ENCODE measurements around the gene DIRAS2. TPM values are rescaled to one million over a fixed set of nuclear protein-coding genes. Genes with fewer than 3 reads are reported as not detected.

Gene DIRAS2
- polyA plus RNA-seq, 3 donors, result not detected

DNA sequence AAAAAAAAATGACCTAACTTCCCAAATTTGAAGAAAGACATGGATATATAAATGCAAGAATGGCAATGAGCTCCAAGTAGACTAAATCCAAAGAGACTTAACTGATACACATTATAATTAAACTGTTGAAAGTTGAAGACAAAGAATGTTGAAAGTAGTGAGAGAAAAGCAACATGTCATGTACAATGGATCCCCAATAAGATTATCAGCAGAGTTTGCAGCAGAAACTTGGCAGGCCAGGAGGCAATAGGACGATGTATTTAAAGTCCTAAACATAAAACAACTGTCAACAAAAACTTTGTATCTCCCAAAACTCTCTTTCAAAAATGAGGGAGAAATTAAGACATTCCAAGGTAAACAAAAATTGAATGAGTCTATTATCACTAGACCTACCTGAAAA is 8.6 kb upstream of the DIRAS2 start:
- no peaks in the 10 kb centered on the region for H3K79me2 ChIP-seq (ENCODE audit: insufficient read depth, low read length)

DNA sequence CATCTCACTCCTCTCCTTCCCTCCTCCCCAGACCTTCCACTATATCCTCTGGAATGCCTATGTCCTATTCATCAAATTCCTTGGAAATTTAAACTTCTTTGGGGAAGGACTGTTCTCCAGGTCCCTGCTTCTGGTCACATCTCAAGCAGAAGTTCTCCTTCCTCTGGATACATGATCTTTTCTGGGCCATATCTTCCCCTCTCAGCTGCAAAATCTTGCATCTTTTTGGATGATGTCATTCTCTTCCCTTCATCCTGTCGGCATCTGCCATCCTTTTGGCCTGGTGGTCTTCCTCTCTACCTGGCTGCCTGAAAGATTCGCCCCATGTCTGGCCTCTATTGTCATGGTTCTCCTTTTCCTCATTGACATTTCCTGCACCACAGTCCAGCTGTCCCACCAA is 5.2 kb upstream of the DIRAS2 start:
- peaks cover 25 to 29% of the 10 kb centered on the region in 2 donors for H3K27me3 ChIP-seq (ENCODE audit: control insufficient read depth in 2 of 2, insufficient read depth in 2 of 2, low read length in 2 of 2)
- peaks cover 3 to 4% of the 10 kb centered on the region in 2 donors for H3K4me1 ChIP-seq (ENCODE audit: control insufficient read depth in 1 of 2, insufficient read depth in 2 of 2, low read length in 2 of 2)
- peaks cover 19 to 44% (median 43%) of the 10 kb centered on the region in 3 donors for H3K27me3 Mint-ChIP-seq (ENCODE audit: low read depth in 3 of 3)
- peaks cover 0 to 1% of the 10 kb centered on the region in 2 donors for H3K36me3 Mint-ChIP-seq
- intact Hi-C loops (cut with micrococcal nuclease), result no loop called here
- 77% methylated on average over 2 of the region's 2 CpGs for WGBS (ENCODE audit: insufficient coverage)
- H3K36me3 ChIP-seq (replicated peaks in 1 of 2; ENCODE audit: control insufficient read depth in 1 of 2, insufficient read depth in 2 of 2, low read length in 2 of 2), result no peaks in the 10 kb centered on the region
- H3K9me3 Mint-ChIP-seq, result peaks cover 10 to 22% (median 15%) of the 10 kb centered on the region in 7 donors
- no peak overlapping the region for H3K4me3 Mint-ChIP-seq
- no peaks in the 10 kb centered on the region for H3K79me2 ChIP-seq (ENCODE audit: insufficient read depth, low read length)
- H3K4me2 ChIP-seq (replicated peaks; ENCODE audit: extremely low read depth, low read length, poor library complexity, severe bottlenecking), result no peak overlapping the region
- H3K4me1 Mint-ChIP-seq, result peaks cover 4% of the 10 kb centered on the region
- H3K4me3 ChIP-seq (replicated peaks in 1 of 3; ENCODE audit: low read depth in 2 of 3, low read length in 3 of 3), result no peak overlapping the region
- no peak overlapping the region for H2AFZ ChIP-seq (ENCODE audit: insufficient read depth, low read depth, low read length, poor library complexity, severe bottlenecking)
- no peaks in the 10 kb centered on the region for H4K20me1 ChIP-seq (ENCODE audit: insufficient read depth, low read length)
- H3K27ac ChIP-seq (ENCODE audit: low read depth in 1 of 2, low read length in 2 of 2), result no peak overlapping the region
- H3K9ac ChIP-seq (ENCODE audit: insufficient read depth, low read length, poor library complexity, severe bottlenecking), result no peak overlapping the region
- peak overlapping the region in 1 of 7 donors; percentile 31 for H3K27ac Mint-ChIP-seq
- TF ChIP-seq, protein P1, sequence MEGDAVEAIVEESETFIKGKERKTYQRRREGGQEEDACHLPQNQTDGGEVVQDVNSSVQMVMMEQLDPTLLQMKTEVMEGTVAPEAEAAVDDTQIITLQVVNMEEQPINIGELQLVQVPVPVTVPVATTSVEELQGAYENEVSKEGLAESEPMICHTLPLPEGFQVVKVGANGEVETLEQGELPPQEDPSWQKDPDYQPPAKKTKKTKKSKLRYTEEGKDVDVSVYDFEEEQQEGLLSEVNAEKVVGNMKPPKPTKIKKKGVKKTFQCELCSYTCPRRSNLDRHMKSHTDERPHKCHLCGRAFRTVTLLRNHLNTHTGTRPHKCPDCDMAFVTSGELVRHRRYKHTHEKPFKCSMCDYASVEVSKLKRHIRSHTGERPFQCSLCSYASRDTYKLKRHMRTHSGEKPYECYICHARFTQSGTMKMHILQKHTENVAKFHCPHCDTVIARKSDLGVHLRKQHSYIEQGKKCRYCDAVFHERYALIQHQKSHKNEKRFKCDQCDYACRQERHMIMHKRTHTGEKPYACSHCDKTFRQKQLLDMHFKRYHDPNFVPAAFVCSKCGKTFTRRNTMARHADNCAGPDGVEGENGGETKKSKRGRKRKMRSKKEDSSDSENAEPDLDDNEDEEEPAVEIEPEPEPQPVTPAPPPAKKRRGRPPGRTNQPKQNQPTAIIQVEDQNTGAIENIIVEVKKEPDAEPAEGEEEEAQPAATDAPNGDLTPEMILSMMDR (IDR thresholded peaks at IDR 0.05), result no peak
- H3K9me3 ChIP-seq (replicated peaks in 1 of 2; ENCODE audit: control insufficient read depth in 1 of 2, insufficient read depth in 1 of 2, low read length in 2 of 2), result peaks cover 2 to 14% of the 10 kb centered on the region in 2 donors
- DNase-seq, result no peak

More for the DNA sequence above, 8.6 kb upstream of the DIRAS2 start:
- H3K4me1 ChIP-seq (ENCODE audit: control insufficient read depth in 1 of 2, insufficient read depth in 2 of 2, low read length in 2 of 2), result no peaks in the 10 kb centered on the region
- Mint-ChIP-seq H3K36me3 (no peaks in the 10 kb centered on the region), H3K27ac (no peak overlapping the region), H3K9me3 (peaks cover 12 to 24% (median 17%) of the 10 kb centered on the region in 7 donors), H3K4me3 (no peak overlapping the region), H3K4me1 (no peaks in the 10 kb centered on the region), H3K27me3 (ENCODE audit: low read depth in 3 of 3) (peaks cover 0 to 21% (median 16%) of the 10 kb centered on the region in 3 donors)
- H3K9ac ChIP-seq (ENCODE audit: insufficient read depth, low read length, poor library complexity, severe bottlenecking), result no peak overlapping the region
- H3K4me3 ChIP-seq (replicated peaks in 1 of 3; ENCODE audit: low read depth in 2 of 3, low read length in 3 of 3), result no peak overlapping the region
- no peaks in the 10 kb centered on the region for H3K36me3 ChIP-seq (replicated peaks in 1 of 2; ENCODE audit: control insufficient read depth in 1 of 2, insufficient read depth in 2 of 2, low read length in 2 of 2)
- intact Hi-C loops (cut with micrococcal nuclease), result no loop called here
- WGBS (ENCODE audit: insufficient coverage), result no CpG with 5 or more reads among the region's 1 CpG
- DNase-seq, result no peak
- no peak overlapping the region for H2AFZ ChIP-seq (ENCODE audit: insufficient read depth, low read depth, low read length, poor library complexity, severe bottlenecking)
- no peak overlapping the region for H3K27ac ChIP-seq (ENCODE audit: low read depth in 1 of 2, low read length in 2 of 2)
- no peaks in the 10 kb centered on the region for H4K20me1 ChIP-seq (ENCODE audit: insufficient read depth, low read length)
- H3K27me3 ChIP-seq (ENCODE audit: control insufficient read depth in 2 of 2, insufficient read depth in 2 of 2, low read length in 2 of 2), result peaks cover 2 to 3% of the 10 kb centered on the region in 2 donors
- TF ChIP-seq, protein P1 (IDR thresholded peaks at IDR 0.05), result no peak
- H3K9me3 ChIP-seq (replicated peaks in 1 of 2; ENCODE audit: control insufficient read depth in 1 of 2, insufficient read depth in 1 of 2, low read length in 2 of 2), result peaks cover 2 to 13% of the 10 kb centered on the region in 2 donors
- H3K4me2 ChIP-seq (replicated peaks; ENCODE audit: extremely low read depth, low read length, poor library complexity, severe bottlenecking), result no peak overlapping the region
